Keratinocyte (primary cell): ENCODE measurements around the gene CUL3.
"Not testable (repeated sequence)": the region's sequence is repeated elsewhere in the genome, so short reads cannot be mapped to it uniquely, and the experiment has no call there.

Experiments
- CTCF ChIP-seq, 3 experiments: IDR thresholded peaks in 1 of 3; conservative IDR thresholded peaks in 1 of 3; optimal IDR thresholded peaks in 1 of 3; 2 replicates in 2 of 3; 3 replicates in 1 of 3; pipeline versions ENCODE3 to v1.5.1; 2011; ENCODE audit warnings: low read length in 3 of 3, mild to moderate bottlenecking in 3 of 3, moderate library complexity in 2 of 3, control low read depth in 1 of 3, inconsistent platforms in 1 of 3; ENCODE audit not compliant: insufficient read depth in 2 of 3; ENCODE audit errors: extremely low read depth in 1 of 3
- EZH2 ChIP-seq: IDR thresholded peaks from one replicate; pipeline ENCODE4 v1.6.1; 2012; ENCODE audit warnings: inconsistent platforms, mild to moderate bottlenecking, low read length, moderate library complexity

DNA sequence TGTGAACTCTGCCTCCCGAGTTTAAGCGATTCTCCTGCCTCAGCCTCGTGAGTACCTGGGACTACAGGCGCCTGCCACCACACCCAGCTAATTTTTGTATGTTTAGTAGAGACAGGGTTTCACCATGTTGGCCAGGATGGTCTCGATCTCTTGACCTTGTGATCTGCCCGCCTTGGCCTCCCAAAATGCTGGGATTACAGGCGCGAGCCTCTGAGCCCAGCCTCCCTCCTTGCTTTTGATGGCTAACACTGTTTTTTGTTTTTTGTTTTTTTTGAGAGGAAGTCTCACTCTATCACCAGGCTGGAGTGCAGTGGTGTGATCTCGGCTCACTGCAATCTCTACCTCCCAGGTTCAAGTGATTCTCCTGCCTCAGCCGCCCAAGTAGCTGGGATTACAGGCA, 68.8 kb downstream of the CUL3 start:
- not testable (repeated sequence) for TF ChIP-seq CTCF (optimal IDR thresholded peaks at IDR 0.05 in 1 of 3, IDR thresholded peaks at IDR 0.05 in 1 of 3, conservative IDR thresholded peaks at IDR 0.05 in 1 of 3; ENCODE audit: extremely low read depth in 1 of 3, insufficient read depth in 2 of 3, low read length in 3 of 3); EZH2
